IMR-90 (cell line): ENCODE results near the gene GPRC5C.

Experiments
- BHLHE40 ChIP-seq: fragments of 150-350 bp; IDR thresholded peaks from 2 replicates; pipeline ENCODE4 v1.6.1; 2016; ENCODE audit warnings: mild to moderate bottlenecking, low read depth, low read length
- CEBPB ChIP-seq: IDR thresholded peaks from 2 replicates; pipeline ENCODE4 v1.6.1; 2012; ENCODE audit warnings: low read depth, low read length, improper control_type of control experiment
- CTCF ChIP-seq: conservative IDR thresholded peaks from 2 replicates; pipeline ENCODE4 v1.5.1; 2012; ENCODE audit warnings: mild to moderate bottlenecking, low read depth, low read length, improper control_type of control experiment
- ELK1 ChIP-seq: fragments of 150-350 bp; IDR thresholded peaks from 2 replicates; pipeline ENCODE4 v1.6.1; 2016; ENCODE audit warnings: low read depth, mild to moderate bottlenecking, low read length, moderate library complexity, borderline replicate concordance
- MAFK ChIP-seq: IDR thresholded peaks from 2 replicates; pipeline ENCODE4 v1.6.1; 2012; ENCODE audit warnings: low read depth, low read length, improper control_type of control experiment
- POLR2A ChIP-seq: IDR thresholded peaks from 2 replicates; pipeline ENCODE4 v1.6.1; 2012; ENCODE audit warnings: mild to moderate bottlenecking, low read depth, low read length
- RFX5 ChIP-seq: IDR thresholded peaks from 2 replicates; pipeline ENCODE4 v1.8.0; 2012; ENCODE audit warnings: low read depth, mild to moderate bottlenecking, low read length, moderate library complexity
- USF2 ChIP-seq: fragments of 150-350 bp; IDR thresholded peaks from 2 replicates; pipeline ENCODE4 v1.6.1; 2017; ENCODE audit warnings: mild to moderate bottlenecking, antibody characterized with exemption, low read length, low read depth

GRCh38 chr17:74424117-74424516 lies 7.8 kb upstream of the GPRC5C start:
- TF ChIP-seq CTCF: no peak
- no peak for TF ChIP-seq POLR2A
- no peak for TF ChIP-seq BHLHE40
- TF ChIP-seq MAFK: peak; percentile 60
- TF ChIP-seq CEBPB: no peak
- TF ChIP-seq USF2: no peak
- no peak for TF ChIP-seq ELK1
- TF ChIP-seq RFX5: no peak
